HepG2 (cell line): Measurements from ENCODE around the gene MB. TPM values are rescaled to one million over a fixed set of nuclear protein-coding genes. Genes with fewer than 3 reads are reported as not detected.

Experiments used
- ATAC-seq: fragments of 200-7000 bp; cut with Tn5 transposase; 3 replicates; pipeline ENCODE4 v1.9.1; 2020; ENCODE audit warnings: mild to moderate bottlenecking, moderate library complexity
- BruUV-seq: library from RNA; stranded (reverse); fragments of 400-500 nt; replicated peaks from 2 replicates; lab custom pipeline; 2021; lab: Mats Ljungman, UMichigan
- CTCF ChIA-PET: fragments of 300-600 bp; formaldehyde crosslinking; extraction: SDS; loops from one replicate; lab custom pipeline; 2021; ENCODE audit warnings: low total read pairs, inconsistent platforms, low intra/inter-chr PET ratio; lab: Yijun Ruan, JAX
- POLR2A ChIA-PET: fragments of 350-600 bp; sonication (Branson Sonifier 250); formaldehyde crosslinking; loops from one replicate; lab custom pipeline; 2020; ENCODE audit warnings: antibody characterized with exemption, inconsistent platforms; lab: Yijun Ruan, JAX
- DNase-seq: peaks from one replicate; pipeline ENCODE4 v3.0.0-alpha.2; 2015; ENCODE audit warnings: low spot score
- FAIRE-seq: peaks from 3 replicates; lab custom pipeline; 2011; peaks lifted over from hg19 to GRCh38; lab: Jason Lieb, UNC
- H2AFZ ChIP-seq: one replicate; pipeline ENCODE4 v1.6.1; 2011; ENCODE audit warnings: low read length, inconsistent platforms
- H3K27ac ChIP-seq: fragments of 300-600 bp; 3 replicates; pipeline ENCODE4 v1.8.0; 2011; ENCODE audit warnings: mixed run types, mild to moderate bottlenecking, mixed read lengths, low read length, inconsistent platforms; ENCODE audit not compliant: insufficient read depth; ENCODE audit errors: extremely low read length
- H3K27me3 ChIP-seq, 2 experiments: fragments of 200-600 bp in 1 of 2; 2 replicates in 1 of 2; 3 replicates in 1 of 2; pipeline versions ENCODE4 v1.6.0 to v1.8.0; 2011; ENCODE audit warnings: low read length in 2 of 2, mild to moderate bottlenecking in 2 of 2, moderate library complexity in 2 of 2, inconsistent platforms in 1 of 2; ENCODE audit not compliant: insufficient read depth in 2 of 2, control insufficient read depth in 1 of 2
- H3K36me3 ChIP-seq, 2 experiments: fragments of 200-600 bp in 1 of 2; replicated peaks in 1 of 2; 2 replicates in 1 of 2; 3 replicates in 1 of 2; pipeline versions ENCODE4 v1.5.1 to v1.8.0; 2011; ENCODE audit warnings: low read length in 2 of 2, inconsistent platforms in 1 of 2; ENCODE audit not compliant: insufficient read depth in 2 of 2, control insufficient read depth in 1 of 2
- H3K4me1 ChIP-seq: 2 replicates; pipeline ENCODE4 v1.5.1; 2012; ENCODE audit warnings: low read length, inconsistent platforms; ENCODE audit not compliant: insufficient read depth
- H3K4me2 ChIP-seq: 2 replicates; pipeline ENCODE4 v1.6.0; 2011; ENCODE audit warnings: low read depth, low read length, inconsistent platforms
- H3K4me3 ChIP-seq, 3 experiments: fragments of 200-600 bp in 1 of 3; sonication (generic), shearing (Covaris generic) in 1 of 3; replicated peaks in 1 of 3; 2 replicates each; pipeline ENCODE4 v1.5.1; 2011 to 2016; ENCODE audit warnings: low read length in 3 of 3, inconsistent platforms in 2 of 3, low read depth in 2 of 3, mild to moderate bottlenecking in 2 of 3, control low read depth in 1 of 3, mixed read lengths in 1 of 3; ENCODE audit not compliant: insufficient read depth in 1 of 3
- H3K79me2 ChIP-seq: one replicate; pipeline ENCODE4 v1.6.1; 2011; ENCODE audit warnings: low read length, inconsistent platforms; ENCODE audit not compliant: insufficient read depth
- H3K9ac ChIP-seq: 2 replicates; pipeline ENCODE4 v1.6.0; 2011; ENCODE audit warnings: mild to moderate bottlenecking, low read depth, low read length, inconsistent platforms; ENCODE audit not compliant: insufficient read depth
- H3K9me3 ChIP-seq: 2 replicates; pipeline ENCODE4 v1.5.1; 2012; ENCODE audit warnings: mild to moderate bottlenecking, low read length
- H4K20me1 ChIP-seq: 2 replicates; pipeline ENCODE4 v1.6.0; 2011; ENCODE audit warnings: inconsistent platforms, mild to moderate bottlenecking, low read length, moderate library complexity; ENCODE audit not compliant: insufficient read depth
- ATAD3A ChIP-seq: sonication (generic); formaldehyde crosslinking; IDR thresholded peaks from 2 replicates; pipeline ENCODE4 v1.4.0; 2020; ENCODE audit warnings: missing genetic modification reagents
- EZH2 ChIP-seq: conservative IDR thresholded peaks from 2 replicates; pipeline ENCODE4 v1.6.1; 2012; ENCODE audit warnings: mild to moderate bottlenecking, low read depth, low read length, moderate library complexity
- GATAD2A ChIP-seq: IDR thresholded peaks from 2 replicates; pipeline ENCODE4 v1.6.1; 2016
- HNRNPK ChIP-seq: fragments of 200-400 bp; formaldehyde crosslinking; IDR thresholded peaks from 2 replicates; pipeline ENCODE4 v1.6.1; 2018; ENCODE audit warnings: low read length, low read depth, moderate library complexity, mild to moderate bottlenecking; ENCODE audit not compliant: poor library complexity, severe bottlenecking
- KDM6A ChIP-seq: IDR thresholded peaks from 2 replicates; pipeline ENCODE4 v1.6.1; 2016; ENCODE audit warnings: low read depth
- NFE2 ChIP-seq: sonication (generic); formaldehyde crosslinking; IDR thresholded peaks from 2 replicates; pipeline ENCODE4 v1.4.0; 2020; ENCODE audit warnings: missing genetic modification reagents
- NR1H2 ChIP-seq: sonication (generic); formaldehyde crosslinking; IDR thresholded peaks from 2 replicates; pipeline ENCODE4 v1.8.1; 2022; ENCODE audit warnings: low read depth, missing genetic modification reagents, borderline replicate concordance
- RFX3 ChIP-seq: IDR thresholded peaks from 2 replicates; pipeline ENCODE4 v1.6.1; 2016; ENCODE audit warnings: missing biosample characterization, missing genetic modification reagents
- TARDBP ChIP-seq: sonication (generic); formaldehyde crosslinking; IDR thresholded peaks from 2 replicates; pipeline ENCODE4 v1.8.0; 2022; ENCODE audit warnings: mild to moderate bottlenecking, missing genetic modification reagents
- ZMAT3 ChIP-seq: sonication (generic); formaldehyde crosslinking; conservative IDR thresholded peaks from 2 replicates; pipeline ENCODE4 v1.7.0; 2021; ENCODE audit warnings: missing genetic modification reagents
- ZNF17 ChIP-seq: sonication (generic); formaldehyde crosslinking; IDR thresholded peaks from 2 replicates; pipeline ENCODE4 v1.5.0; 2020; ENCODE audit warnings: mild to moderate bottlenecking, missing genetic modification reagents
- ZNF761 ChIP-seq: sonication (generic); formaldehyde crosslinking; conservative IDR thresholded peaks from 2 replicates; pipeline ENCODE4 v1.4.0; 2020; ENCODE audit warnings: mild to moderate bottlenecking, missing genetic modification reagents
- ZNF776 ChIP-seq: sonication (generic); formaldehyde crosslinking; IDR thresholded peaks from 2 replicates; pipeline ENCODE4 v1.4.0; 2020; ENCODE audit warnings: mild to moderate bottlenecking, missing genetic modification reagents
- ZSCAN21 ChIP-seq: sonication (generic); formaldehyde crosslinking; IDR thresholded peaks from 2 replicates; pipeline ENCODE4 v1.8.0; 2022; ENCODE audit warnings: mild to moderate bottlenecking, missing genetic modification reagents, moderate library complexity, borderline replicate concordance
- WGBS: methylation state at CpG from one replicate; pipeline ENCODE4 v1.1.6; 2017; ENCODE audit warnings: low lambda C conversion rate; 5-methylcytosine and 5-hydroxymethylcytosine counted together
- in situ Hi-C: cut with HindIII; loops from 2 replicates; pipeline ENCODE4 v1.10.0; 2017; ENCODE audit warnings: low pct_unique_long_range_greater_than_20kb; ENCODE audit not compliant: extremely low pct_ligation_motif_present
- intact Hi-C: fragments of 100-400 bp; cut with micrococcal nuclease; formaldehyde crosslinking; loops from one replicate; pipeline ENCODE4 v1.10.0; 2022; ENCODE audit not compliant: unreplicated experiment
- polyA plus RNA-seq, 8 experiments: library from polyadenylated mRNA; depleted of rRNA in 3 of 8; stranded (reverse) in 7 of 8; unstranded in 1 of 8; fragments of >200 nt; fragmentation: Illumina TruSeq in 4 of 8; extraction: Trizol in 4 of 8; gene quantifications; 2 replicates each; pipeline versions ENCODE4 v1.2.1 to v1.2.3, GENCODE V29; 2011 to 2016; ENCODE audit warnings: low read depth in 4 of 8, missing spikeins in 1 of 8, mixed read lengths in 1 of 8; ENCODE audit not compliant: insufficient read depth in 1 of 8
- total RNA-seq, 5 experiments: library from RNA; depleted of rRNA; stranded (reverse); fragments of >200 nt; fragmentation: Illumina TruSeq; extraction: Trizol; gene quantifications; 2 replicates each; pipeline ENCODE4 v1.2.3, GENCODE V29; 2016; ENCODE audit warnings: low read depth in 1 of 5
- TF ChIP-seq, protein P1 (sequence below): sonication (generic); formaldehyde crosslinking; IDR thresholded peaks from 2 replicates; pipeline ENCODE4 v1.8.0; 2022; ENCODE audit warnings: mild to moderate bottlenecking, missing genetic modification reagents, moderate library complexity
- TF ChIP-seq, protein P2 (sequence below): sonication (generic); formaldehyde crosslinking; IDR thresholded peaks from 2 replicates; pipeline ENCODE4 v1.4.0; 2020; ENCODE audit warnings: missing genetic modification reagents

Gene MB
- total and polyA plus RNA-seq, 2 of the 13 experiments (the other 11 are each of a cell fraction or from before 2014, with no cell fraction given), result 0.07 TPM; not detected in 1

DNA sequence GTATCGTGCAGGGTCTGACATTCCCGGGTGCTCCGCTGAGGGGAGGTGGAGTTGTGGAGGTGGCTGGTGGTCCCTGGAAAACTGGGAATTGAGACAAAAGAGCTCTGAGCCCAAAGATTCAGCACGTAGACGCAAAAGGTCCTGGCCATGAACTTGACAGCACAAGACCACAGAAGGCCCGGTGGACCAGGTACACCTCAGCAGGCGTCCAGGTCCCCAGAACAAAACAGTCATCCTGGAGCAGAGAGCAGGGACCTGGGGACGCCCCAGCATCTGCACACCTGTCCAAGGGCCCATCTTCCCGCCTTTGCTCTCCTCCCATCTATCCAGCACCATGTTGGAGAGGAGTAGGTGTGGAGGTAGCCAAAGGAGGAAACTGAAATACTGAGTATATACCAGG, 13.8 kb upstream of the MB start:
- intact Hi-C loops, result loop anchor here (2.0 kb wide), 1 partner anchor 212 kb away; no protein-coding TSS in a partner anchor
- POLR2A ChIA-PET, result interaction anchor here (1.4 to 1.6 kb wide), 2 partner anchors 17 to 102 kb away, joined by 3 to 5 read pairs; partner anchors contain the start of gene APOL6
- Histone ChIP-seq H3K36me3 (no peaks in the 10 kb centered on the region), H3K9ac (no peak overlapping the region), H3K4me1 (peaks cover 21% of the 10 kb centered on the region)
- WGBS, result 74% methylated on average over 8 of the region's 9 CpGs
- TF ChIP-seq ZMAT3 (CRISPR knock-in tag), result no peak
- TF ChIP-seq, protein P1, sequence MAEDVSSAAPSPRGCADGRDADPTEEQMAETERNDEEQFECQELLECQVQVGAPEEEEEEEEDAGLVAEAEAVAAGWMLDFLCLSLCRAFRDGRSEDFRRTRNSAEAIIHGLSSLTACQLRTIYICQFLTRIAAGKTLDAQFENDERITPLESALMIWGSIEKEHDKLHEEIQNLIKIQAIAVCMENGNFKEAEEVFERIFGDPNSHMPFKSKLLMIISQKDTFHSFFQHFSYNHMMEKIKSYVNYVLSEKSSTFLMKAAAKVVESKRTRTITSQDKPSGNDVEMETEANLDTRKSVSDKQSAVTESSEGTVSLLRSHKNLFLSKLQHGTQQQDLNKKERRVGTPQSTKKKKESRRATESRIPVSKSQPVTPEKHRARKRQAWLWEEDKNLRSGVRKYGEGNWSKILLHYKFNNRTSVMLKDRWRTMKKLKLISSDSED, result no peak
- TF ChIP-seq NR1H2, result no peak
- no peak for TF ChIP-seq ZNF761 (CRISPR knock-in tag)
- no peak for TF ChIP-seq ZNF17
- TF ChIP-seq ZNF776 (CRISPR knock-in tag), result no peak
- TF ChIP-seq, protein P2, sequence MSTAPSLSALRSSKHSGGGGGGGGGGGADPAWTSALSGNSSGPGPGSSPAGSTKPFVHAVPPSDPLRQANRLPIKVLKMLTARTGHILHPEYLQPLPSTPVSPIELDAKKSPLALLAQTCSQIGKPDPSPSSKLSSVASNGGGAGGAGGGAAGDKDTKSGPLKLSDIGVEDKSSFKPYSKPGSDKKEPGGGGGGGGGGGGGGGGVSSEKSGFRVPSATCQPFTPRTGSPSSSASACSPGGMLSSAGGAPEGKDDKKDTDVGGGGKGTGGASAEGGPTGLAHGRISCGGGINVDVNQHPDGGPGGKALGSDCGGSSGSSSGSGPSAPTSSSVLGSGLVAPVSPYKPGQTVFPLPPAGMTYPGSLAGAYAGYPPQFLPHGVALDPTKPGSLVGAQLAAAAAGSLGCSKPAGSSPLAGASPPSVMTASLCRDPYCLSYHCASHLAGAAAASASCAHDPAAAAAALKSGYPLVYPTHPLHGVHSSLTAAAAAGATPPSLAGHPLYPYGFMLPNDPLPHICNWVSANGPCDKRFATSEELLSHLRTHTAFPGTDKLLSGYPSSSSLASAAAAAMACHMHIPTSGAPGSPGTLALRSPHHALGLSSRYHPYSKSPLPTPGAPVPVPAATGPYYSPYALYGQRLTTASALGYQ (CRISPR knock-in tag), result no peak
- no peak for TF ChIP-seq TARDBP (CRISPR knock-in tag)
- TF ChIP-seq RFX3, result no peak
- TF ChIP-seq NFE2 (CRISPR knock-in tag), result no peak
- TF ChIP-seq EZH2, result no peak
- TF ChIP-seq GATAD2A (CRISPR knock-in tag), result no peak
- no peak for TF ChIP-seq KDM6A
- TF ChIP-seq HNRNPK, result no peak
- no peak for TF ChIP-seq ATAD3A (CRISPR knock-in tag)
- TF ChIP-seq ZSCAN21 (CRISPR knock-in tag), result no peak
- TF ChIP-seq, all 625 proteins: peak for 0
- CTCF ChIA-PET, result interaction anchor here (1.3 kb wide), 1 partner anchor 291 kb away, joined by 6 read pairs; no protein-coding TSS in a partner anchor
- no peak for DNase-seq
- Histone ChIP-seq H3K27me3 (no peaks in the 10 kb centered on the region), H2AFZ (no peak overlapping the region), H3K4me3 (no peak overlapping the region), H3K9me3 (no peaks in the 10 kb centered on the region), H3K27ac (no peak overlapping the region), H3K4me2 (no peak overlapping the region), H3K79me2 (no peaks in the 10 kb centered on the region), H4K20me1 (no peaks in the 10 kb centered on the region)
- no peak for FAIRE-seq
- no TSS peak for BruUV-seq
- in situ Hi-C loops, result loop anchor here (10.0 kb wide), 2 partner anchors 104 to 204 kb away; no protein-coding TSS in a partner anchor
- ATAC-seq, result no peak
